Keratinocyte (primary cell): ENCODE data around the gene RGS9.

Experiments used
- EZH2 ChIP-seq: IDR thresholded peaks from one replicate; pipeline ENCODE4 v1.6.1; 2012; ENCODE audit warnings: inconsistent platforms, mild to moderate bottlenecking, low read length, moderate library complexity
- TF ChIP-seq, protein P1 (sequence below), 3 experiments: IDR thresholded peaks in 1 of 3; conservative IDR thresholded peaks in 1 of 3; optimal IDR thresholded peaks in 1 of 3; 2 replicates in 2 of 3; 3 replicates in 1 of 3; pipeline versions ENCODE3 to v1.5.1; 2011; ENCODE audit warnings: low read length in 3 of 3, mild to moderate bottlenecking in 3 of 3, moderate library complexity in 2 of 3, control low read depth in 1 of 3, inconsistent platforms in 1 of 3; ENCODE audit not compliant: insufficient read depth in 2 of 3; ENCODE audit errors: extremely low read depth in 1 of 3

DNA sequence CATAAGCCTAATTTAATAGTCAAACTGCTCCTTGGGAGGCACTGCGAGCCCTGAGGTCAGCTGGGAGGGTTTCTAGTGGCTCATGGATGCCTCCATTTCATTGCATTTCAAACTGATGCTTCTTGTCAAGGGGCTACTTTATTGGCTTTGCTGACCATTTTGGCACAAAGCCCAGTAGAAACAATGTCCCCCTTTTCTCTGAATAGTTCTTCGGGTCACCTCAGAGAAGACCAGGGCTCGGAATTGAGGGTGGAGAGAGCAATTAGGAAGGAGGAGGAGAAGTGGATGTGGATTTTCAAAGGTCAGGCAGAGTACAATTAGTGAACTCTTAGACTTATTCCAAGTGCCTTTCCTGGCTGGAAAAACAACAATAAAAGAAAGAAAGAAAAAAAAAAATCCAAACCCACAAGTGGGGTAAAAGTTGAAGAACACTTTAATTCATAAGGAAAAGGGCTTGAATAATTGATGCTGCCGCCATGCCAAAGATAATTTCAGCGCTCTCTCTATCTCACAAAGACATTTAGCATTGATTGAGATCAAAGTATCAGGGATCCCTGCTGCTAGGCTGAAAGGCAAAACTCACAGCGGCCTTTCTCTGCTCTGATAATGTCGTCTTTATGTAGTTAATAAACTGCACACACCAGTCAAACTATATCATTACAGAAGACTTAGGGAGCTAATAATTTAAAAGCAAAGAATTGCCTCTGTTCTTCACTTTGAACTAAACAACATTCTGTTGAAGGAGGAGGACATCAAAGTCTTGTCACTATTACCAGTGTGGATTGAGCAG is 122.7 kb downstream of the RGS9 start:
- TF ChIP-seq, protein P1, sequence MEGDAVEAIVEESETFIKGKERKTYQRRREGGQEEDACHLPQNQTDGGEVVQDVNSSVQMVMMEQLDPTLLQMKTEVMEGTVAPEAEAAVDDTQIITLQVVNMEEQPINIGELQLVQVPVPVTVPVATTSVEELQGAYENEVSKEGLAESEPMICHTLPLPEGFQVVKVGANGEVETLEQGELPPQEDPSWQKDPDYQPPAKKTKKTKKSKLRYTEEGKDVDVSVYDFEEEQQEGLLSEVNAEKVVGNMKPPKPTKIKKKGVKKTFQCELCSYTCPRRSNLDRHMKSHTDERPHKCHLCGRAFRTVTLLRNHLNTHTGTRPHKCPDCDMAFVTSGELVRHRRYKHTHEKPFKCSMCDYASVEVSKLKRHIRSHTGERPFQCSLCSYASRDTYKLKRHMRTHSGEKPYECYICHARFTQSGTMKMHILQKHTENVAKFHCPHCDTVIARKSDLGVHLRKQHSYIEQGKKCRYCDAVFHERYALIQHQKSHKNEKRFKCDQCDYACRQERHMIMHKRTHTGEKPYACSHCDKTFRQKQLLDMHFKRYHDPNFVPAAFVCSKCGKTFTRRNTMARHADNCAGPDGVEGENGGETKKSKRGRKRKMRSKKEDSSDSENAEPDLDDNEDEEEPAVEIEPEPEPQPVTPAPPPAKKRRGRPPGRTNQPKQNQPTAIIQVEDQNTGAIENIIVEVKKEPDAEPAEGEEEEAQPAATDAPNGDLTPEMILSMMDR (optimal IDR thresholded peaks at IDR 0.05 in 1 of 3, IDR thresholded peaks at IDR 0.05 in 1 of 3, conservative IDR thresholded peaks at IDR 0.05 in 1 of 3; ENCODE audit: extremely low read depth in 1 of 3, insufficient read depth in 2 of 3, low read length in 3 of 3), result no peak
- TF ChIP-seq EZH2, result no peak
